ENCODE data around the gene LIPT2.

- TF ChIP-seq CTCF (IDR thresholded peaks at IDR 0.05) (no peak), POLR2A (IDR thresholded peaks at IDR 0.05) (no peak)
Measured at GRCh38 chr11:74524978-74525377, 31.5 kb upstream of the LIPT2 start.

Measured in uterus (tissue), 2 donors.